H54 (cell line): ENCODE data around the gene ASIC4.

ENCODE experiments used
- DNase-seq: peaks from one replicate; pipeline ENCODE4 v3.0.0; 2011; ENCODE audit warnings: low spot score, mixed read lengths; ENCODE audit not compliant: insufficient read length
- FAIRE-seq: peaks from 3 replicates; lab custom pipeline; 2011; peaks lifted over from hg19 to GRCh38; lab: Jason Lieb, UNC
- POLR2A ChIP-seq: IDR thresholded peaks from 2 replicates; pipeline ENCODE4 v1.6.1; 2011; ENCODE audit warnings: low read depth, mild to moderate bottlenecking, low read length

Gene ASIC4

GRCh38 chr2:219557791-219558785 is 43.8 kb downstream of the ASIC4 start:
- TF ChIP-seq POLR2A: no peak
- no peak for DNase-seq
- no peak for FAIRE-seq

GRCh38 chr2:219559156-219559915 is 45.1 kb downstream of the ASIC4 start:
- FAIRE-seq (no peak), DNase-seq (no peak)
- no peak for TF ChIP-seq POLR2A

GRCh38 chr2:219560037-219560892 is 46.0 kb downstream of the ASIC4 start:
- no peak for DNase-seq
- no peak for FAIRE-seq
- no peak for TF ChIP-seq POLR2A

- DNase-seq (no peak), FAIRE-seq (no peak)
- no peak for TF ChIP-seq POLR2A
Observed at GRCh38 chr2:219560893-219561178, 46.6 kb downstream of the ASIC4 start.

- no peak for FAIRE-seq
- no peak for DNase-seq
Observed at GRCh38 chr2:219561179-219562048, 47.1 kb downstream of the ASIC4 start.

GRCh38 chr2:219562049-219563020 is 48.1 kb downstream of the ASIC4 start:
- TF ChIP-seq POLR2A: no peak

More at GRCh38 chr2:219561179-219562048, 47.1 kb downstream of the ASIC4 start:
- TF ChIP-seq POLR2A: no peak

GRCh38 chr2:219563271-219563928 is 49.1 kb downstream of the ASIC4 start:
- FAIRE-seq: no peak
- TF ChIP-seq POLR2A: no peak
- no peak for DNase-seq

More at GRCh38 chr2:219562049-219563020, 48.1 kb downstream of the ASIC4 start:
- FAIRE-seq: no peak
- no peak for DNase-seq

- no peak for TF ChIP-seq POLR2A
- FAIRE-seq (no peak), DNase-seq (no peak)
Observed at GRCh38 chr2:219565130-219566080, 51.1 kb downstream of the ASIC4 start.

- no peak for TF ChIP-seq POLR2A
- FAIRE-seq (no peak), DNase-seq (no peak)
Observed at GRCh38 chr2:219566640-219567039, 52.4 kb downstream of the ASIC4 start.

- no peak for FAIRE-seq
- DNase-seq: no peak
- no peak for TF ChIP-seq POLR2A
Observed at GRCh38 chr2:219567131-219567530, 52.8 kb downstream of the ASIC4 start.
